Limb (tissue), 2 donors: ENCODE data around the gene CACUL1.
"Not testable (repeated sequence)": the region's sequence is repeated elsewhere in the genome, so short reads cannot be mapped to it uniquely, and the experiment has no call there.

Source experiments
- DNase-seq, 2 donors: peaks; one replicate each; pipeline ENCODE4 v3.0.0-alpha.2; 2016; ENCODE audit errors: extremely low spot score in 2 of 2

The CACUL1 gene

DNA sequence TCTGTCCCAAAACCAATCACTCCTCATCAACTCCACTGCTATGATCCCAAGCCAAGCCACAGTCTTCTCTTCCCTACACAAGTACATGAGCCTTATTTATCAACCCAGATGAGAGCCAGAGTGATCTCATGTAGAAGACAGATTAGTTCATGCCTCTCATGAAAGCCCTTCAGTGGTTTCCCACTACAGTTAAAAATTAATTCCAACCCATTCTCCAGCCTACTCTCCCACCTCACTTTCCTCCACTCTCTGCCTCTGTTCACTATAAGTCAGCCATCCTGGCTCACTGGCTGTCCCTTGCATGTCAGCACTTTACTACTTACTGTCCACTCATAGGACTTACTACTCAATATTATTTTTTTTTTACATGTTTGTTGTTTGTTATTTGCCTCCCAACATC, 67.3 kb downstream of the CACUL1 start:
- DNase-seq = no peak

DNA sequence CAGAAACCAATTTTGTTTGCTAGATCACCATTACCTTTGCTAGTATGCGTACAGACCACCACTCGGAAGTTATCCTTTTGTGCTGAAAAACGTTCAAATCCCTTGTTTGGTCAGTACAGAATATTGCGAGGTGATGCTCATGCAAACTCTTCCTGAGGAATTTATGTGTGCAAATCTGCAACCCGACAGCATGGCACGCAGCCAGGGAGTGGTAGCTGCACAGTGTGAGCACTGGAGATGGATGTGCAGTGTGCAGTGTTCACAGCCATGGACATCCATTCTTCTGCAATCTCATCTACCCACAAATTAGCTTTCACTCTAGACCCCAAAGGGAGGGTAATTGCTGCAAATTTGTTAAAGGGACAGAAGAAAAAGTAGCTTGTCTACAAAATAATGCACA, 72.2 kb downstream of the CACUL1 start:
- no peak for DNase-seq

DNA sequence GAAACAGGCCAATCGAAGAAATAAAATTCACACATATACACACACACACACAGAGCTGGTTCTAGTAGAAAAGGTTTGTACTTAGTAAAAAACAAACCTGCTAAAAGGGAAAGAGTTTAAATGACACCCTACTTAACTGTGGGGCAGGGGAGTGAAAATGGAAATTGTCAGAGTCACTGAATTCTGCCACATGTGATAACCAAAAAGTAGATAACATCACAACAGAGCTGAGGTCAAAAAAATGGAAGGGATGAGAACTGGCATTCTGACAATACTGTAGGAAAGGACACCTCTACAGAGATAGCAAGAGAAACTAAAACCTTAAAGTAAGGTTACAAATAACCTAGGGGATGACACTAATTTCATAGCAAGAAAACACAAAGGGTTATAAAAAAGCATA, 74.6 kb downstream of the CACUL1 start:
- no peak for DNase-seq

DNA sequence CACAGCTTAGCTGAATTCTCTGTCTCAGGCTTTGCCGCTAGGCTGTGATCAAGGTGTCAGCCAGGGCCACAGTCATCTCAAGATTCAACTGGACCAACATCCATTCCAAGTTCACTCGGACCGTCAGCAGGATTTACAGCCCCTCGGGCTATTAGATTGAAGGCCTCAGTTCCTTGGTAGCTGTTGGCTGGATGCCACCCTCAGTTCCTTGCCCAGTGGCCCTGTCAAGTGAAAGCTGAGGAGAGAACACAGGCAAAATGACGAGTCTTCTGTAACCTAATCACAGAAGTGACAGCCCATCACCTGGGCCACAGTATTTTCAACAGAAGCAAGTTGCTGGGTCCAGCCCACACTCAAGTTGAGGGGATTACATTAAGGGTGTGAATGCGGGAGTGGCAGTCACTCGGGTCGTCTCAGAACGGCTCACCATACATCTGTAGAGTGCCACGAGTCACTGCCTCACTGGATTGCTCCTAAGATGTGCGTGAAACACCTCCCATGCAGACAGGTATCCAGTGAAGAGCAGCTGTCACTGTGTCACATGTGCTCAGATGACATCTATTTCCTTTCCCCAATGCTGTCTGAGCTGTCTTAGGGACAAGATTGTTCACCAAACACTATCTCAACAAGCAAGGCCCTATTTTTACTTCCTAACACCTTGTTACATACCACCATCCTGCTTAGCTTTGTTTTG, 80.4 kb downstream of the CACUL1 start:
- DNase-seq = no peak

DNA sequence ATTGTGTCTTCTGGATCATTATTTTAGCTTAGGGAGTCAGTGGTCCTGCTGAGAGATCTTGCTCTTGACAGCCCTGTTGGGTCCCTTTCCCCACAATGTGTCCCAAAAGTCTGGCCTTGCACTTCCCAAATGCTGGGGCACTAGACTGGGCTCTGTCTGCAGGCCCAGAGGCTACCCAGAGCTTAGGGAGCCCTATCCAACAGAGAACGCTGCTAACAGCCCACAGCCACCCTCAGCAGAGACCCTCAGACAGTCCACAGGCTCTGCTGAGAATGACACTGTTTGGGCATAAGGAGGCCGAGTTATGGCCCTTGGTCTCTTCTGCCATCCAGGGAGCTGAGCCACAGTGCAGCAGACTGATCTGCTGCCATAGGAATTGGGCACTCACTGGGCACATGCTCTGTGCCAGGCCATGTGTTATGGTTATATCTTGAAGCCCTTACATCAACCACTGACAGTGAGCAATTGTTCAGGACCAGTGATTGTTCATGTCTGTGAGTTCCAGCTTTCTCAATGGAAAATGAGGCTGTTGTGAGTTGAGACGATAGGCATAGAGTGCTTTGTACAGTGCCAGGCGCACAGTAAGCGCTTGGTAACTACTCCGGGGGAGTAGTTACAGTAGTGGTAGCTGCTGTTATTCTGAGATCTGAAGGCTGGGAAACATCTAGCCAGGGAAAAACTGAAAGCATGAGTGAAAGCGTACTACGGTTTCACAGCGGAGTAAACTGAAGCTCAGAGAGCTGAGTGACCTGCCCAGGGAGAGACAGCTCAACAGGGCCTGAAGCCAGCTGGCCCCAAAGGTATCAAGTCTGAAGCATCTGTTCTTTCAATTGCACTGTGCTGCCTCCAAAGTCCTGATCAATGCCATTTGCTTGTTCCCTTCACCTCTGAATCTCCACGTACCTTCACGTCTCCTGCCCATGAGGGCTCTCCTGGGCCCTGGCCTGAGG, 81.7 kb downstream of the CACUL1 start:
- no peak for DNase-seq

DNA sequence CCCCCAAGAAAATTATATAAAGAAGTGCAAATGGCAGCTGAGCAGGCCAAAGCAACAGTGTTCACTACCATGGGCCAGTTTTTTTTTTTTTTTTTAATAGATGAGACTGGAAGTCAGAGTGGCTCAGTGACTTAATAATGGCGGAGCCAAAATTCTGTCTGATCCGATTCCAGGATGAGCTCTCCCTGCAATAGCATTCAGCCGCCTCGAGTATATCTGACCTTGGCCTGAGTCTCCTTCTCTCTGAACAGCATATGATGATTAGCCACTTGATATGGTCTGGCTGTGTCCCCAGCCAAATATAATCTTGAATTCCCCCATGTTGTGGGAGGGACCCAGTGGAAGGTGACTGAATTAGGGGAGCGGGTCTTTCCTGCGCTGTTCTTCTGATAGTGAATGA, 82.6 kb downstream of the CACUL1 start:
- no peak for DNase-seq

DNA sequence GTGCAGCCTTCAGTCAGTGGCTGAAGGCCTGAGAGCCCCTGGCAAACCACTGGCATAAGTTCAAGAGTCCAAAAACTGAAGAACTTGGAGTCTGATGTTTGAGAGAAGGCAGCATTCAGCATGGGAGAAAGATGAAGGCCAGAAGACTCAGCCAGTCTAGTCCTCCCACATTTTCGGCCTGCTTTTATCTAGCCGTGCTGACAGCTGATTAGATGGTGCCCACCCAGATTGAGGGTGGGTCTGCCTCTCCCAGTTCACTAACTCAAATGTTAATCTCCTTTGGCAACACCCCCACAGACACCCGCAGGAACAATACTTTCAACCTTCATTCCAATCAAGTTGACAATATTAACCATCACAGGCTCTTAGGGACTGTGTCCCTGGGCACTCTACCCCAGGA, 83.5 kb downstream of the CACUL1 start:
- not testable (repeated sequence) for DNase-seq

DNA sequence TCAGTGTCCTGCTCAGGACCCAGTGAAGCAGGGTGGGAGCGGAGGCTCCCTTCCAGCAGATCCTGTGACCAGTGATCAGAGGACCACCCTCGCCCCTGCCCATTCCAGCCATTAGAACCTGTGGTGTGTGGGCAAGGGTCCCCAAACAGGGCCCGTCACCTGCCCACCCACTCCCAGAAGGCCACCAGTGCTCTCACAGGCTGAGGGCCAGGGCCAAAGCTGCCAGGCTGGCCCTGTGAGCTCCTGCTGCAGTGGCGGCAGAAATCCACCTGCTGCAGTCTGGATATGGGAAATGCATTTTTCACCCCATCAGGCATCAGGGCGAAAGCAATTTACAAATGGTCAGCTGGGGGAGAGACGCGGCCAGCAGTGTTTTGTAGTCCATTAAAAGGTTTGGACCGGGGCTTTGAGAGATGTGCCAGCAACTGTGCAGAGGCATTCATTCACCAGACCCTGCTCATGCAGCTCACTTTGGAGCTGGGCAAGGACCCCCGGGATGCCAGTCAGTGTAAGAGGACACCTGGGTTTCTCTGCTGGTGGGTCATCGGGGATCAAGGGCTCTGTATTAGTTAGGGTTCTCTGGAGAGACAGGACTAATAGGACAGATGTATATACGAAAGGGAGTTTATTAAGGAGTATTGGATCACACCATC, 84.2 kb downstream of the CACUL1 start:
- no peak for DNase-seq

DNA sequence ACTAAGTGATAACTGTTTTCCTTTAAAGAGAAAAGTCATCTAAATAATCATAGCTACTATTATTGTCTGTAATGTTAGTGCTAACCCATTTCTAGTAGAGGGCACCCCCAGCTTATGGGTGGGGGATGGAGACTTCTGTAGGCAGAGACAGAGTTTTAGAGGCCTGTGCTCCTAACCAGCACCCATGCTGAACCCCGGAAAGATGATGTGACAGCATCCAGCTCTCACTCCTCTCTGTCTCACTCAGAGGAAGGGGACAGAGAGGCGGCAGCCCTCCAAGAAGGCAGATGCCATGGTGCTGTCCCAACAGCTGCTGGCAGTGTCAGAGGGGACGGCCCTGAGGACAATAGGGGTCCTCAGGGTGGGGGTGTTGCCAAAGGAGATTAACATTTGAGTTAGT, 84.9 kb downstream of the CACUL1 start:
- no peak for DNase-seq

DNA sequence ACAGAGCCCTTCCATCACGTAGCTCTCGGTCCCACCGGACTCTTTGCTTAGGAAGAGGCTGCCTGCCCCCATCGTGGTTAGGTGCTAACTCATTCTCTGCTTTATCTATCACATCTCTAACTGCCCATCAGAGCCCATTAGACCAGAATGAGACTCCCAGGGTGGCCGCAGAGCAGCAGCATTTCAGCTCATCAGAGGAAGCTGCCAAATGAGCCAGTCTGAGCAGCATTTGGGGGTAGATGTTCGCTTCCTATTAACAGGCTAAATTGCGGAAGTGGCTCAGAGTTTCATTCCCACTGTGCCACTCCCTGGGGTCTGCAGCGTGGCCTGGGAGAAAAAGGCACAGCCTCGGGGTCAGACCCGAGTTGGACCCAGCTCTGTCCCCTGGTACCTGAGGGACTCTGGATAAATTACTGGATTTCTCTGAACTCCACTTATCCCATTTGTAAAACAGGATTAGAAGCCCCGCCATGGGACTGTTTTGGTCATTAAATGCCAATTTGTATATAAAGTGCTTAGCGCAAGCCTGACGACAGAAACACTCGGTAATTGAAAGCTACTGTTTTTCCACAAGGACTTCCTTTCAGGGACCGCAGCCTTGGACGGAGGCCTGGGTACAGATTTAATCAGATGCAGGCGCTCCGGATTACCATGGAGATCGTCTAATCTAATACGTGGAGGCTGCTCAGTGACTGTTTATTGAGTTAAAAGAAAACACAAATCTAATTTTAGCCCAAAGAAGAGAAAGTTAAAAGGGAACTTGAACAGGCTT, 85.6 kb downstream of the CACUL1 start:
- peak; percentile 46 to 79 for DNase-seq

DNA sequence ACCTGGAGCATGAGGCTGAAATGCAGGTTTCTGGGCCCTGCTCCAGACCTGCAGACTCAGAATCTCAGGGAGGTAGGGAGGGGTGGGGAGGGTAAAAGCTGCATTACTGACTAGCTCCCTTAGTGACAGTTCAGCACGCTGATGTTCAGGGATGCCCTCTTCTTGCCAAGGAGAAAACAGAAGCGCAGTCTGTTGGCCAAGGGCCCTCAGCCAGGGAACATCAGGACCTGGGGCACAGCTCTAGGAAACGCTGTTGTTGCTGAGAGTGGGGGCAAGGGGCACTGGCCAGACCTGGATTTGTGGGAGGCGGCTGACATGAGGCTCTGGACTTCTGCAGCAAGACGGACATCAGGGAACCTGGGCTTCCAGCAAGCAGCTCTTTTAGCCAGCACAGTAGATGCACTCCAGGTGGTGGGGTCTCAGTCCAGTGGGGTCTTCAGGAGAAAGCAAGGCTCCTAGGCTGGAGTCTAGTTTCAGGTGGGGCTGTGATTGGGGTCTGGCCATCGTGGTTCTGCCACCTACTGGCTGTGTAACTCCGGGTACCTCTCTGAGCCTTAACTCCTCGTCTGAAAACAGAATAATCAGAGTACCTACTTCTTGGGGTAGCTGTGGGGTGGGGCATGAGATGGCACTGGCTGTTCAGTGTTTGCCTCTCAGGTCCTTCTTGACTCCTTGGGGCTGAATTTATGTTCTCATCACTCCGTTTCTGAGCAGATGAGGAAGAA, 86.4 kb downstream of the CACUL1 start:
- DNase-seq = no peak

DNA sequence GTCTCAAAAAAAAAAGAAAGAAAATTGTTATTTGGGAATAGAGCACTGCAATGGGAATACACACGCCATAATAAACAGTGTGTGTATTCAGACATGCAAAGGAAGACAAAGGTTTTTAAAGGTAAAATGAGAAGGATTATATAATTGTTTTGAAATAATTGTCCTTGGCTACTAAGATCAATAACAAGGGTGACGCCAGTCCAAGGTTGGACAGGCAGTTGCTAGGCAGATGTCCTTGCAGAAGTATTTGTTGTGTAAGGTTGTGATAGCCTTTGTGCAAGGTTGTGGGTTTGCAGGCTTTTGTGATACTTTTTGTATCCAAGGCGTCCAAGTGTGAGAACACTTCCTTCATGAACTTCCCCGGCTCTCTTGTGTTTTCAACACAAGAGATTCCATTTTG, 87.0 kb downstream of the CACUL1 start:
- DNase-seq = no peak

DNA sequence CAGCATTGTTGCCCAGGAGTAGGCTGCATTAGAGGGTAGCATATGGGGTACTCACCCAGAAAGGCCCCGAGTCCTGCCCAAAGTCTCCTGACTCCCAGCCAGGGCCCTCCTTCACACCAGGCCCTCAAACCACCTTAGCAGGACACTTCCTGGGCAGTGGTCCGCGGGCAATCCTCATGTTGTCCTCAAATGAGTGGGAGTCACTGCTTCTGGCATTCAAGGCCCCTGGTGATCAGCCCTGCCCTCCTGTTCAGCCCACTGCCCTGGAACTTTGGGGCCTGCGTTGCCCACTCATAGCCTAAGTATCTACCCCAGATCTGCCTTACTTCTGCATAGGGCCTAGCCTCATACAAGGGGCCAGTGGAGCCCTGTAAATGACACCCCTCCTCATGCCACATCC, 88.4 kb downstream of the CACUL1 start:
- no peak for DNase-seq

DNA sequence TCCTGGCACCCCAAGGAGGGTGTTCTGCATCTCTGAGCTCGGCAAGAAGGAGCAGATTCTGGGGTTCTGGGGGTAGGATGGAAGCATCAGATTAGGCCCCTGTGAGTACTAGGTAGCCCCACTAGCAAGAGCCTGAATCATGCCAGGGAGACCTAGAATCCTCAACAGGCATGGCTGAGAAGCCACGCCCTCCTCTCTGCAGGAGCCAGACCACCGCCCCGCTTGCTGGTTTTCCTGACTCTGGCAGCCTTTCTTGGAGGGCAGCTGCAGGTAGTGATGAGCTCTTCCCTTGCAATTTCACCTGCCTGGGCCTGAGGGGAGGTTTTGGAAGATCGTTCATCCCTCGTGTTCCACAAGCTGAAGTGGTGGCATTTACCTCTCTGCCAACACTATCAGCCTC, 90.4 kb downstream of the CACUL1 start:
- DNase-seq = no peak

DNA sequence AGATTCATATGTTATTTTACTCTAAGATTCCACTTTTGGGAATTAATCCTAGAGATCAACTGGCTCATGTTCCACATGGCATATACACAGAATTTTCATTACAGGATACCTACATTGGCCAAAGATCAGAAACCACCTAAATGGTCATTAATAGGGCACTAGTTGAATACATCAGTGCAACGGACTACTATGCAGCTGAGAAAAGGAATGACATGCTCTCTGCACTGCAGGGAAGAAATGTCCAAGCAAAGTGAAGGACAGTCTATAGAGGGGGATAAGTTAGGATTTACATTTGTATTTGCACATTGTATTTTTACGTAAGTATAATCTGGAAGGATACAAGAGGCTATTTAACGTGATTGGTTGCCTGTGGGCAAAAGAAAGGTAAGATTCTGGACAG, 91.6 kb downstream of the CACUL1 start:
- DNase-seq = no peak

DNA sequence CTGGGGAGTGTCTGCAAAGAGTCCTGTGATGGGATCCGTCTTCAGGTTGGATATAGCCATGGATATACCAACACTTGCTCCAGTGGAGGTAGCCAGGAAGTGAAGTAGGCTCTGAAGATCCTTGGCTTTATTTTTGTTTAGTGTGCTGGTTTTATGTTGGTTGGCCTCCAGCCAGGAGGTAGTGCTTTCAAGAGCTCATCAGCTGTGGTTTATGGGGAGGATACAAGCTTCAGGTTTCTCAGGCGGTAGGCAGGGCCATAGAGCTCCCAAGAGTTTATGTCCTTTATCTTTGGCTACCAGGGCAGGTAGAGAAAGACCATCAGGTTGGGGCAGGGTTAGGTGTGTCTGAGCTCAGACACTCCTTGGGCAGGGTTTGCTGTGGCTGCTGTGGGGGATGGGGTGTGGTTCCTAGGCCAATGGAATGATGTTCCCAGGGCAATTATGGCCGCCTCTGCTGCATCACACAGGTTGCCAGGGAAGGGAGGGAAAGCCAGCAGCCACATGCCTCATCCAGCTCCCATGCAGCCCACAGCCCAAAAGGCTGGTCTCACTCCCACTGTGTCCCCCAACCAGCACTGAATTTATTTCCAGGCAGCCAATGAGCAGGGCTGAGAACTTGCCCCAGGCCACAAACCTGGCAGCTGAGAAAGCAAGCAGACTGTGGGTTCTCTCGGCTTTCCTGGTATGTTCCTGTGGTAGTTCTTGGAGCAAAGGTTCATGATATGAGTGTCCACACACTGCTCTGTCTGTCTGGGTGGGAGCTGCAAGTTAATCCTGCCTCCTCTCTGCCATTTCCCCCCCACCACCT, 92.3 kb downstream of the CACUL1 start:
- DNase-seq = no peak

DNA sequence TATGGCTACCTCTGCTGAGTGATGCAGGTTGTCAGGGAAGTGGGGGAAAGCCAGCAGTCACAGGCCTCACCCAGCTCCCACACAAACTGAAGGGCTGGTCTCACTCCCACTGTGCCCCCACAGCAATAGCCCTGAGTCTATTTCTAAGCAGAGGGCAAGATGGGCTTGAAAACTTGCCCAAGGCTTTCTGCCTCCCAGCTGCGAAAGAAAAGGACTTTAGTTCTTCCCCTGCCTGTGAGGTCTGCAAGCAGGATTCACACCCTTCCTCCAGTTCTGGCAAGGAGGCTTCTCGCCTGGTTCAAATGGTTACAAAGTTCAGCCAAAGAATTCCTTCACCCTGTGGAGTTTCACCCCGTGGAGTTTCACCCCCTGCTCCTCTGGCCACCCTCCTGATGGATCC, 96.0 kb downstream of the CACUL1 start:
- no peak for DNase-seq

DNA sequence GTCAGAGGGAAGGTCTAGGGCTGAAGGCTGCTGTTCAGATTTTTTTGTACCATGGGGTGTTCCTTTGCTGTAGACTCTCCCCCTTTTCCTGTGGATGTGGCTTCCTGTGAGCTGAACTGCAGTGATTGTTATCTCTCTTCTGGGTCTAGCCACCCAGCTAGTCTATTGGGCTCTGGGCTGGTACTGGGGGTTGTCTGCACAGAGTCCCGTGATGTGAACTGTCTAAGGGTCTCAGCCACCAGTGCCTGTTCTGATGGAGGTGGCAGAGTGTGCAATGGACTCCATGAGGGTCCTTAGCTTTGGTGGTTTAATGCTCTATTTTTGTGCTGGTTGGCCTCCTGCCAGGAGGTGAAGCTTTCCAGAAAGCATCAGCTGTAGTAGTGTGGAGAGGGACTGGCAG, 96.6 kb downstream of the CACUL1 start:
- DNase-seq = not testable (repeated sequence)

DNA sequence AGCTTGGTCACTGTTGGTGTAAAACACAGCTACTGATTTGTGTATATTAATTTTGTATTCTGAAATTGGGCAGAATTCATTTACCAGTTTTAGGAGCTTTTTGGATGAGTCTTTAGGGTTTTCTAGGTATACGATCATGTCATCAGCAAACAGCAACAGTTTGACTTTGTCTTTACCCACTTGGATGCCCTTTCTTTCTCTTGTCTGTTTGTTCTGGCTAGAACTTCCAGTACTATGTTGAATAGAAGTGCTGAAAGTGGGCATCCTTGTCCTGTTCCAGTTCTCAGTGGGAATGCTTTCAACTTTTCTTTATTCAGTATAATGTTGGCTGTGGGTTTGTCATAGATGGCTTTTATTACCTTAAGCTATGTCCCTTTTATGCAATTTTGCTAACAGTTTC, 109.5 kb downstream of the CACUL1 start:
- DNase-seq = not testable (repeated sequence)

DNA sequence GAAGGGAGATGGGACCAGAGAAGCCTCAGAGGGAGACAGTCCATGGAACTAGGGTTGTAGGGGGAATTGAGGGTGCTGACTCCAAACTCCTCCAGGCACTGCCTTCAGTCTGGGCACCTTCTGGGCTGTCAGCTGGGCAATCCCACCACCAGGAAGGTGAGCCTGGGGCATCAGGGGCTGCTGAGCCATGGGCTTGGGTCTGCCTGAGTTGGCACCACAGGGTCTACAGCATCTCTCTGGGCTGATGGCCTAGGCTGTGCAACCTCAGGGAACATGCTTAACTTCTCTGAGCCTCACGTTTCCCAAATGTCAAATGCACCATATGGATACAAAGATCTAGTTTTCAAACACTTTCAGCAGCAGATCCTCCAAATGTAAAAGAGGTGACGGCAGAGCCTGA, 112.5 kb downstream of the CACUL1 start:
- DNase-seq = no peak
